H1 (cell line): ENCODE measurements around the gene MRM1. TPM values are rescaled to one million over a fixed set of nuclear protein-coding genes. Genes with fewer than 3 reads are reported as not detected.

ENCODE experiments used
- ASH2L ChIP-seq: fragments of 200-600, 300-600 bp; sonication (generic); IDR thresholded peaks from one replicate; pipeline ENCODE4 v1.7.1; 2017; ENCODE audit warnings: low read length
- EZH2 ChIP-seq: fragments of 200-600 bp; sonication (generic); IDR thresholded peaks from 2 replicates; pipeline ENCODE4 v1.7.1; 2012; ENCODE audit warnings: low read depth, mild to moderate bottlenecking, moderate library complexity, low read length, inconsistent platforms; ENCODE audit not compliant: severe bottlenecking
- JUND ChIP-seq: IDR thresholded peaks from 2 replicates; pipeline ENCODE4 v1.6.1; 2011; ENCODE audit warnings: mild to moderate bottlenecking, improper control_type of control experiment, low read length
- RAD21 ChIP-seq, 2 experiments: IDR thresholded peaks in 1 of 2; conservative IDR thresholded peaks in 1 of 2; 2 replicates each; pipeline ENCODE4 v1.6.1; 2011; ENCODE audit warnings: low read depth in 2 of 2, low read length in 2 of 2, improper control_type of control experiment in 1 of 2, inconsistent platforms in 1 of 2, mild to moderate bottlenecking in 1 of 2, moderate library complexity in 1 of 2
- SIN3A ChIP-seq, 2 experiments: IDR thresholded peaks in 1 of 2; conservative IDR thresholded peaks in 1 of 2; 2 replicates each; pipeline ENCODE4 v1.6.1; 2011 to 2012; ENCODE audit warnings: low read length in 2 of 2, improper control_type of control experiment in 1 of 2, low read depth in 1 of 2, mild to moderate bottlenecking in 1 of 2
- SP1 ChIP-seq: IDR thresholded peaks from 2 replicates; pipeline ENCODE4 v1.6.1; 2011; ENCODE audit warnings: low read depth, low read length
- SP2 ChIP-seq: IDR thresholded peaks from 2 replicates; pipeline ENCODE4 v1.6.1; 2012; ENCODE audit warnings: mild to moderate bottlenecking, low read length, inconsistent platforms
- polyA plus RNA-seq, 7 experiments: library from polyadenylated mRNA; depleted of rRNA in 3 of 7; stranded (reverse) in 5 of 7; unstranded in 2 of 7; fragments of >200 nt in 5 of 7; fragments of 200-250 nt in 2 of 7; gene quantifications; 1 replicate in 5 of 7; 2 replicates in 1 of 7; 4 replicates in 1 of 7; pipeline versions ENCODE4 v1.2.1 to v1.2.3, GENCODE V29; 2011 to 2013; ENCODE audit warnings: missing spikeins in 2 of 7, mixed read lengths in 2 of 7
- total RNA-seq: library from RNA; stranded (reverse); fragmentation: NEBNext Ultra II Directional; extraction: Animal tissue kit (Norgen Biotek cat#: 25700); gene quantifications from 2 replicates; pipeline ENCODE4 v1.2.1, GENCODE V29; 2021
- TF ChIP-seq, protein P1 (sequence below): IDR thresholded peaks from 2 replicates; pipeline ENCODE4 v1.6.1; 2012; ENCODE audit warnings: inconsistent platforms
- TF ChIP-seq, protein P2 (sequence below): IDR thresholded peaks from 2 replicates; pipeline ENCODE4 v1.6.1; 2011; ENCODE audit warnings: low read length, improper control_type of control experiment
- TF ChIP-seq, protein P3 (sequence below): IDR thresholded peaks from 2 replicates; pipeline ENCODE4 v1.6.1; 2012; ENCODE audit warnings: low read length, inconsistent platforms

The MRM1 gene
- total and polyA plus RNA-seq, 2 of the 8 experiments (the other 6 are each of a cell fraction or from before 2014, with no cell fraction given): 9.9 to 11.2 TPM

DNA sequence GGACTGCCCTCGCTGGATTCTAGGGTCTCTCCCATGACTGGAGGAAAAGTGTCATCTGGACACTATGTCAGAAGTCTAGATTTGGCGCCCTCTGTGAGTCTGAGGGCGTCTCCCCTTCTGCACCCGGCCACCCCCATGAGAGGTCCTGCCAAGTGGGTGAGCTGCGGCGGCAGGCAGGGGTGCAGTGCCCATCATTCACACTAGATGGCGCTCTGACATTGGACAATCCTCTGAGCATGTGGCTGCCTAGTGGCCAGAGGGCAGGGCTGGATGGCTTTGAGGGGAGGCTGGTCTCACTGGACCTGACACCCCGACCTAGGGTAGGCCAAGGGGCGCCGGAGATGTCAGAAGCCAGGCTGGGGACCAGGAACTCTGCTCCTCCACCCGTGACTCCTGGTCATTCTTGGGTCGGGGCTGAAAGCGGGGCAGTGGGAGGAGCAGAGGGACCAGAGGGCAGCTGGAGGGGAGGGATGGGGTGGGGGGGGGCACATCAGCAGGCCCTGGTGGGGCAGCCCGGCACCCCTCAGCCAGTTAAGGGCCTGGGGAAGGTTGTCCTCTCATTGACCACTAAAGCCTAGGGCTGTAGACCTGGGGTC, 28.0 kb downstream of the MRM1 start (continued):
- TF ChIP-seq RAD21 (IDR thresholded peaks at IDR 0.05 in 1 of 2, conservative IDR thresholded peaks at IDR 0.05 in 1 of 2; ENCODE audit: low read depth in 2 of 2, low read length in 2 of 2) (peak; percentile 100), SP1 (no peak), JUND (no peak), EZH2 (no peak), ASH2L (no peak), SIN3A (conservative IDR thresholded peaks at IDR 0.05 in 1 of 2, IDR thresholded peaks at IDR 0.05 in 1 of 2; ENCODE audit: low read depth in 1 of 2, low read length in 2 of 2) (peak in 1 of 2 experiments; percentile 83; a peak in 2 of 4 replicates), SP2 (no peak)
- TF ChIP-seq, protein P1, sequence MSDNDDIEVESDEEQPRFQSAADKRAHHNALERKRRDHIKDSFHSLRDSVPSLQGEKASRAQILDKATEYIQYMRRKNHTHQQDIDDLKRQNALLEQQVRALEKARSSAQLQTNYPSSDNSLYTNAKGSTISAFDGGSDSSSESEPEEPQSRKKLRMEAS: peak; percentile 94
- TF ChIP-seq, protein P2, sequence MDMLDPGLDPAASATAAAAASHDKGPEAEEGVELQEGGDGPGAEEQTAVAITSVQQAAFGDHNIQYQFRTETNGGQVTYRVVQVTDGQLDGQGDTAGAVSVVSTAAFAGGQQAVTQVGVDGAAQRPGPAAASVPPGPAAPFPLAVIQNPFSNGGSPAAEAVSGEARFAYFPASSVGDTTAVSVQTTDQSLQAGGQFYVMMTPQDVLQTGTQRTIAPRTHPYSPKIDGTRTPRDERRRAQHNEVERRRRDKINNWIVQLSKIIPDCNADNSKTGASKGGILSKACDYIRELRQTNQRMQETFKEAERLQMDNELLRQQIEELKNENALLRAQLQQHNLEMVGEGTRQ: no peak
- TF ChIP-seq, protein P3, sequence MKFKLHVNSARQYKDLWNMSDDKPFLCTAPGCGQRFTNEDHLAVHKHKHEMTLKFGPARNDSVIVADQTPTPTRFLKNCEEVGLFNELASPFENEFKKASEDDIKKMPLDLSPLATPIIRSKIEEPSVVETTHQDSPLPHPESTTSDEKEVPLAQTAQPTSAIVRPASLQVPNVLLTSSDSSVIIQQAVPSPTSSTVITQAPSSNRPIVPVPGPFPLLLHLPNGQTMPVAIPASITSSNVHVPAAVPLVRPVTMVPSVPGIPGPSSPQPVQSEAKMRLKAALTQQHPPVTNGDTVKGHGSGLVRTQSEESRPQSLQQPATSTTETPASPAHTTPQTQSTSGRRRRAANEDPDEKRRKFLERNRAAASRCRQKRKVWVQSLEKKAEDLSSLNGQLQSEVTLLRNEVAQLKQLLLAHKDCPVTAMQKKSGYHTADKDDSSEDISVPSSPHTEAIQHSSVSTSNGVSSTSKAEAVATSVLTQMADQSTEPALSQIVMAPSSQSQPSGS: no peak
